Endodermal cell (in vitro differentiated cells): ENCODE measurements around the gene DSP. TPM values are rescaled to one million over a fixed set of nuclear protein-coding genes. Genes with fewer than 3 reads are reported as not detected.

Experiments
- DNase-seq: peaks from one replicate; pipeline ENCODE4 v3.0.0-alpha.2; 2017
- H3K27ac ChIP-seq: 2 replicates; pipeline ENCODE4 v1.5.1; 2013; ENCODE audit warnings: mild to moderate bottlenecking, low read depth, low read length, moderate library complexity
- H3K27me3 ChIP-seq: 2 replicates; pipeline ENCODE4 v1.6.1; 2013; ENCODE audit warnings: mild to moderate bottlenecking, low read length, moderate library complexity; ENCODE audit not compliant: insufficient read depth, control insufficient read depth, poor library complexity, severe bottlenecking
- H3K36me3 ChIP-seq: 2 replicates; pipeline ENCODE4 v1.7.0; 2013; ENCODE audit warnings: mild to moderate bottlenecking, low read length, moderate library complexity; ENCODE audit not compliant: control insufficient read depth, insufficient read depth
- H3K4me1 ChIP-seq: one replicate; pipeline ENCODE4 v1.7.0; 2013; ENCODE audit warnings: low read length; ENCODE audit not compliant: control insufficient read depth, insufficient read depth
- H3K4me3 ChIP-seq: 2 replicates; pipeline ENCODE4 v1.5.1; 2013; ENCODE audit warnings: mild to moderate bottlenecking, low read length, moderate library complexity
- H3K9ac ChIP-seq: 2 replicates; pipeline ENCODE4 v1.6.1; 2013; ENCODE audit warnings: mild to moderate bottlenecking, low read length, moderate library complexity; ENCODE audit not compliant: poor library complexity, severe bottlenecking; ENCODE audit errors: extremely low read depth
- H3K9me3 ChIP-seq: 2 replicates; pipeline ENCODE4 v1.6.1; 2013; ENCODE audit warnings: mild to moderate bottlenecking, low read length, moderate library complexity; ENCODE audit not compliant: control insufficient read depth
- H3K27ac Mint-ChIP-seq: 2 replicates; pipeline ENCODE4 v1.8.0; 2020; ENCODE audit warnings: mixed read lengths
- H3K27me3 Mint-ChIP-seq: 2 replicates; pipeline ENCODE4 v1.8.0; 2021; ENCODE audit warnings: mild to moderate bottlenecking, mixed read lengths; ENCODE audit not compliant: insufficient read depth
- H3K36me3 Mint-ChIP-seq: 2 replicates; pipeline ENCODE4 v1.8.0; 2020; ENCODE audit warnings: low read depth, mixed read lengths
- H3K4me1 Mint-ChIP-seq: 2 replicates; pipeline ENCODE4 v1.8.0; 2020; ENCODE audit warnings: mixed read lengths
- H3K4me3 Mint-ChIP-seq: 2 replicates; pipeline ENCODE4 v1.8.0; 2020; ENCODE audit warnings: mild to moderate bottlenecking, moderate library complexity, mixed read lengths
- H3K9me3 Mint-ChIP-seq: 2 replicates; pipeline ENCODE4 v1.8.0; 2020; ENCODE audit warnings: mild to moderate bottlenecking, mixed read lengths
- WGBS, 2 experiments: methylation state at CpG; one replicate each; pipeline versions ENCODE4 v1.1.5 to v1.1.7; 2013; ENCODE audit warnings: missing lambda C conversion rate in 2 of 2, mixed read lengths in 1 of 2; ENCODE audit not compliant: insufficient coverage in 1 of 2, insufficient read length in 1 of 2; 5-methylcytosine and 5-hydroxymethylcytosine counted together
- total RNA-seq, 2 donors: library from RNA; stranded (reverse); fragmentation: NEBNext Ultra II Directional in 1 of 2; extraction: Animal tissue kit (Norgen Biotek cat#: 25700) in 1 of 2; gene quantifications; 2 replicates in 1 of 2; 3 replicates in 1 of 2; pipeline ENCODE4 v1.2.1, GENCODE V29; 2021
- TF ChIP-seq, protein P1 (sequence below): fragments of 200-600 bp; sonication (generic); conservative IDR thresholded peaks from 2 replicates; pipeline ENCODE4 v1.5.0; 2021; ENCODE audit warnings: antibody characterized with exemption, mild to moderate bottlenecking

Gene DSP
- total RNA-seq, 2 donors from 2014 or later, result 123 to 152 TPM

DNA sequence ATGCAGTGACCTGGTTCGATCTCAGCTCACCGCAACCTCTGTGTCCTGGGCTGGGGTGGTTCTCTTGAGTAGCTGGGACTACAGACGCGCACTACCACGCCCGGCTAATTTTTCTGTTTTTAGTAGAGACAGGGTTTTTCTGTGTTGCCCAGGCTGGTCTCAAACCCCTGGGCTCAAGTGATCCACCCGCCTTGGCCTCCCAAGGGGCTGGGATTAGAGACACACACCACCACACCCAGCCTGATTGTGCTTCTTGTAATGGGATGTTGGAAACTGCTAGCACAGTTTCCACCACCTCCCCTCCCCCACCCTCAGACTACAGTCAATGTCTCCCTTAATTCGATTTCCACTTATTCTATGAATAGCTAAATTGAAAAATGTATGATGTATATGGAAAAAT, 22.6 kb upstream of the DSP start:
- DNase-seq, result no peak
- Mint-ChIP-seq H3K27ac (no peak overlapping the region), H3K27me3 (no peaks in the 10 kb centered on the region), H3K4me3 (no peak overlapping the region), H3K36me3 (no peaks in the 10 kb centered on the region), H3K4me1 (no peaks in the 10 kb centered on the region), H3K9me3 (no peaks in the 10 kb centered on the region)
- H3K9ac ChIP-seq, result no peak overlapping the region
- no peaks in the 10 kb centered on the region for H3K36me3 ChIP-seq
- H3K27me3 ChIP-seq, result no peaks in the 10 kb centered on the region
- no peak overlapping the region for H3K27ac ChIP-seq
- no peaks in the 10 kb centered on the region for H3K4me1 ChIP-seq
- TF ChIP-seq, protein P1, sequence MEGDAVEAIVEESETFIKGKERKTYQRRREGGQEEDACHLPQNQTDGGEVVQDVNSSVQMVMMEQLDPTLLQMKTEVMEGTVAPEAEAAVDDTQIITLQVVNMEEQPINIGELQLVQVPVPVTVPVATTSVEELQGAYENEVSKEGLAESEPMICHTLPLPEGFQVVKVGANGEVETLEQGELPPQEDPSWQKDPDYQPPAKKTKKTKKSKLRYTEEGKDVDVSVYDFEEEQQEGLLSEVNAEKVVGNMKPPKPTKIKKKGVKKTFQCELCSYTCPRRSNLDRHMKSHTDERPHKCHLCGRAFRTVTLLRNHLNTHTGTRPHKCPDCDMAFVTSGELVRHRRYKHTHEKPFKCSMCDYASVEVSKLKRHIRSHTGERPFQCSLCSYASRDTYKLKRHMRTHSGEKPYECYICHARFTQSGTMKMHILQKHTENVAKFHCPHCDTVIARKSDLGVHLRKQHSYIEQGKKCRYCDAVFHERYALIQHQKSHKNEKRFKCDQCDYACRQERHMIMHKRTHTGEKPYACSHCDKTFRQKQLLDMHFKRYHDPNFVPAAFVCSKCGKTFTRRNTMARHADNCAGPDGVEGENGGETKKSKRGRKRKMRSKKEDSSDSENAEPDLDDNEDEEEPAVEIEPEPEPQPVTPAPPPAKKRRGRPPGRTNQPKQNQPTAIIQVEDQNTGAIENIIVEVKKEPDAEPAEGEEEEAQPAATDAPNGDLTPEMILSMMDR, result no peak
- WGBS, 2 experiments, result 77 to 98% methylated on average over 7 to 8 of the region's 8 CpGs
- no peak overlapping the region for H3K4me3 ChIP-seq
- no peaks in the 10 kb centered on the region for H3K9me3 ChIP-seq

DNA sequence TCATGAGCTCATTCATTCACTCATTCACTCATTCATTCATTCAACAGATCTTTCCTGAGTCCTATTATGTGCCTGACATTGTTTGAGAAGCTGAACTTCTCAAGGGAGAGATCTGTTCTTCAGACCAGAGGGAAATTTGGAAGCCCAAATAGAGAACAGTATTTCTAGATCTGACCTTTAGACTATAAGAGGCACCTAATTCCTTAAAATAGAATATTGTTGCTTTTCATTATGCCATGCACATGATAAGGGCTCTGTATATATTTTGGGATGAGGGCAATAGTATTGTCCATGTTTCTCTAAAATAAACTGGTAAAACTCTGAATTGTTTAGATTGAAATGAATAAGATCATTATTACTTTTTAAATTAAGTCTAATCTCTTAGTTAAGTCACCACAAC, 18.6 kb upstream of the DSP start:
- TF ChIP-seq, protein P1, result no peak
- Histone ChIP-seq H3K9ac (no peak overlapping the region), H3K36me3 (no peaks in the 10 kb centered on the region), H3K4me3 (no peak overlapping the region), H3K27me3 (no peaks in the 10 kb centered on the region), H3K9me3 (no peaks in the 10 kb centered on the region), H3K4me1 (no peaks in the 10 kb centered on the region), H3K27ac (no peak overlapping the region)
- Mint-ChIP-seq H3K9me3 (no peaks in the 10 kb centered on the region), H3K4me1 (peaks cover 9% of the 10 kb centered on the region), H3K4me3 (no peak overlapping the region), H3K27ac (no peak overlapping the region), H3K36me3 (no peaks in the 10 kb centered on the region), H3K27me3 (no peaks in the 10 kb centered on the region)
- no peak for DNase-seq

DNA sequence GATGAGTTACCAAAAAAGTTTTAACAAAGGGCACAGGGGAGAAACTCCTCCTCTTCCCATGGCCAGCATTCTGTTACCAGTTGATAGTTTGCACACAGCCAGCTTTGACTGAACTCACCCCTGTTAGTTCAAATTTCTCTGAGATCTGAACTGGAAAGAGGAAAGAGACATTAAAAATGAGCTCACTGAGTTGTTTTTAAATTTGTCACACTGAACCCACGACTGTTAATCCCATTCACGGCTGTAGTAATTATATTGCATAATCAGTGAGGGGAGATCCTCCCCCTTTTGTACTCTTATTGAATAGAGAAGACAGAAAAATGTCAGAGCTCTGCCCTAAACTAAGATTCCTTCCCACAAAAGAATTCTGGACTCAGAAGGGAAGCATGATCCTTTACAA, 17.5 kb upstream of the DSP start:
- H3K36me3 ChIP-seq, result no peaks in the 10 kb centered on the region
- peaks cover 10% of the 10 kb centered on the region for H3K4me1 Mint-ChIP-seq
- no peaks in the 10 kb centered on the region for H3K9me3 ChIP-seq
- H3K27ac ChIP-seq, result no peak overlapping the region
- H3K4me3 Mint-ChIP-seq, result no peak overlapping the region
- 88% methylated on average over 2 of the region's 2 CpGs; no CpG with 5 or more reads in 1 of the 2 experiments for WGBS, 2 experiments
- no peak for DNase-seq
- no peaks in the 10 kb centered on the region for H3K36me3 Mint-ChIP-seq
- H3K9ac ChIP-seq, result no peak overlapping the region
- H3K4me1 ChIP-seq, result no peaks in the 10 kb centered on the region
- H3K27me3 ChIP-seq, result no peaks in the 10 kb centered on the region
- no peaks in the 10 kb centered on the region for H3K27me3 Mint-ChIP-seq
- no peak overlapping the region for H3K4me3 ChIP-seq
- no peaks in the 10 kb centered on the region for H3K9me3 Mint-ChIP-seq
- no peak overlapping the region for H3K27ac Mint-ChIP-seq
- TF ChIP-seq, protein P1, result no peak
